Activated naive CD4-positive, alpha-beta T cell treated with anti-CD3 and anti-CD28 coated beads, Interleukin-2, amount 10 ng/mL, durations not matched to agents 7 days and 5 days (primary cell): ENCODE data around the gene PCDHA9.

Source experiments
- CTCF ChIA-PET: fragments of 350-600 bp; sonication (Branson Sonifier 250); formaldehyde crosslinking; loops from one replicate; lab custom pipeline; 2021; ENCODE audit warnings: antibody characterized with exemption; lab: Charles Lee
- DNase-seq: peaks from one replicate; pipeline ENCODE4 v3.0.0-alpha.2; 2020
- H3K27ac Mint-ChIP-seq: one replicate; pipeline ENCODE4 v1.8.0; 2021; ENCODE audit warnings: mild to moderate bottlenecking, moderate library complexity, mixed read lengths
- H3K27me3 Mint-ChIP-seq: one replicate; pipeline ENCODE4 v1.8.0; 2021; ENCODE audit warnings: mild to moderate bottlenecking, mixed read lengths
- H3K36me3 Mint-ChIP-seq: one replicate; pipeline ENCODE4 v1.8.0; 2021; ENCODE audit warnings: mixed read lengths
- H3K4me1 Mint-ChIP-seq: one replicate; pipeline ENCODE4 v1.8.0; 2021; ENCODE audit warnings: mixed read lengths
- H3K4me3 Mint-ChIP-seq: one replicate; pipeline ENCODE4 v1.8.0; 2021; ENCODE audit warnings: mild to moderate bottlenecking, moderate library complexity, mixed read lengths
- H3K9me3 Mint-ChIP-seq: one replicate; pipeline ENCODE4 v1.8.0; 2021; ENCODE audit warnings: mixed read lengths

PCDHA9 gene

GRCh38 chr5:140883373-140883772 lies 35.2 kb downstream of the PCDHA9 start:
- no peak for DNase-seq
- H3K4me3 Mint-ChIP-seq: no peak overlapping the region
- peaks cover 15% of the 10 kb centered on the region for H3K9me3 Mint-ChIP-seq
- H3K27ac Mint-ChIP-seq: no peak overlapping the region
- CTCF ChIA-PET: no interaction called here
- H3K4me1 Mint-ChIP-seq: no peaks in the 10 kb centered on the region
- peaks cover 9% of the 10 kb centered on the region for H3K27me3 Mint-ChIP-seq
- H3K36me3 Mint-ChIP-seq: no peaks in the 10 kb centered on the region

- peaks cover 9% of the 10 kb centered on the region for H3K27me3 Mint-ChIP-seq
- CTCF ChIA-PET: no interaction called here
- no peaks in the 10 kb centered on the region for H3K4me1 Mint-ChIP-seq
These were observed 35.9 kb downstream of the PCDHA9 start for GRCh38 chr5:140883927-140884697.

More at GRCh38 chr5:140883927-140884697, 35.9 kb downstream of the PCDHA9 start:
- Mint-ChIP-seq H3K27ac (no peak overlapping the region), H3K4me3 (no peak overlapping the region), H3K36me3 (no peaks in the 10 kb centered on the region), H3K9me3 (peaks cover 15% of the 10 kb centered on the region)
- no peak for DNase-seq
